ENCODE measurements around the gene KRT12.

Gene KRT12

DNA sequence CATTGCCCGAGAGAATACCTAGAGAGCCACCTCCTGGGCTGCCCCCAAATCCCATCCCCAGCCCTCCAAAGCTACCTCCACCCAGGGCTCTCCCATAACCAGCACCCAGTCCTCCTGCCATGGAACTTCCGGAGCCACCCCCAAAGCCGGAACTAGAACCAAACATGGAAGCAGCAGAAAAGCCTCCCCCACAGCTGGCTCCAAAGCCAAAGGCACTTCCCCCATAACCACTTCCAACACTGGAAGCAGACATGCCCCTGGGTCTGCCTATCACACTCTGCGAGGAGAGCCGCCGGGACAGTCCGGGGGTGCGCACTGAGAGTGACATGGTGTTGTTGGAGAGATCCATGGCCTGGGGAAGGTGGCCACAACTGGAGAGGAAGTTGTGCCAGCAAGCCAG is at the start of gene KRT12:
Gene KRT12 (minus strand): TSS at position 386 of the 400 bp plus-strand sequence. CDS start 37 bp downstream, at position 349.
- no peak for DNase-seq (ENCODE audit: low read depth)

DNA sequence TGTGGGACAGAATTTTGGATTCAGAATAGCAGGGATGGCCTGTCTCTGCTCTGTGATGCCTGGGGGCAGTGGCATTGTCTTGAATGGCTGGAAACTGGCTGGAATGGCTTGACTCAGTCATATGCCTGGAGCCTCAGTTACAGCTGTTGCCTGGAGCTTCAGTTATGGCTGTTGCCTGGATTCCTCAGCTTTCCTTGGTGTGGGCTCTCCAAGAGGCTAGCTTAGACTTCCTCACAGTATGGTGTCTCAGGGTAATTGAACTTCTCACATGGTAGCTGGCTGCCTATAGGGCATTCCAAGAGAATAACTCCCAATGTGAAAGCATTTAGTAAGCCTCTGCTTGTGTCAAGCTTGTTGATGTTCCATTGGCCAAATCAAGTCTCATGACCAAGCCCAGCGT is 49.3 kb upstream of the KRT12 start:
- no peak for DNase-seq (ENCODE audit: low read depth)

DNA sequence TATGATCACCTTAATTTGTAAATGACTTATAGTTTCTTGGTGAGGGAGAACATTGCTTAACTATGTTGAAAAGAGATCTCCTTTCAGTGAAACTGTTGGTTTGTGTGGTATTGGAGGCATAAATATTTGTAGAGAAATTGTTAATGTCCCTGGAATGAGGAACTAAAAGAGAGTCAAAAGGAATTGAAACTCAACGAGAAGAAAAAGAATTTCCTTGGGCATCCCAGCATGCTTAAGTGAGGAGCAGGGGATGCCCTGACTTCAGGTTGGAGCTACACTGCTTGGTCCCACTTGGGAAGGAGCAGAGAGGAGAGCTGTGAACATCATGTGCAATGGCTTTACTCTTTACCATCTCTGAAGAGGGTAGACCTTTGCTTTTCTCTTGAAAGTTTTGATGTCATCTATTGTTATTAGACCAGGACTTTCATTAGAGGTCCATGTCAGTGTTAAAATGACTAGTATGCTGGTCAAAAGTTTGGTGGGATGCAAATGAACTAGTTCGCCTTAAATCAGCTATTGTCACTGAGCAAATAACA is 48.8 kb upstream of the KRT12 start:
- DNase-seq (ENCODE audit: low read depth) = no peak

DNA sequence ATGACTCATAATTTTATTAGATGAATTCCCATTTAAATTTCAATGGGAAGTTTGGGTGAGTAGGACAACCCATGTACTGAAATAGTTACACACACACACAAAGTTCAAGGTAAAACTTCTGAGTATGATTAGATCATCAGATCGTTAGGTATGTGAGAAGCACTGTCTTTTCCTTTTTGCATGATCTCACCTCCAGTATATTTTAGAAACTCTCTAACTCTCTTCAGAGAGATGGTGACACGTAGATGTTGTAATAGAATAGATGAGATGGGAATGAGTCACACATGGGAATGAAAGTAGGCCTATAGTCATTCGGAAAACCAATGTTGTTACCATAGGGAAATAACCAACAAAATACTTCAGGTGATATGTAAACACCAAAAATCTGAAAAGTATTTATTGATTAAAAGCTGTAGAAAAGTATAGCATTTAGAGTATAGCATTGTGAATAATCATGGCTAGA is 48.2 kb upstream of the KRT12 start:
- no peak for DNase-seq (ENCODE audit: low read depth)

DNA sequence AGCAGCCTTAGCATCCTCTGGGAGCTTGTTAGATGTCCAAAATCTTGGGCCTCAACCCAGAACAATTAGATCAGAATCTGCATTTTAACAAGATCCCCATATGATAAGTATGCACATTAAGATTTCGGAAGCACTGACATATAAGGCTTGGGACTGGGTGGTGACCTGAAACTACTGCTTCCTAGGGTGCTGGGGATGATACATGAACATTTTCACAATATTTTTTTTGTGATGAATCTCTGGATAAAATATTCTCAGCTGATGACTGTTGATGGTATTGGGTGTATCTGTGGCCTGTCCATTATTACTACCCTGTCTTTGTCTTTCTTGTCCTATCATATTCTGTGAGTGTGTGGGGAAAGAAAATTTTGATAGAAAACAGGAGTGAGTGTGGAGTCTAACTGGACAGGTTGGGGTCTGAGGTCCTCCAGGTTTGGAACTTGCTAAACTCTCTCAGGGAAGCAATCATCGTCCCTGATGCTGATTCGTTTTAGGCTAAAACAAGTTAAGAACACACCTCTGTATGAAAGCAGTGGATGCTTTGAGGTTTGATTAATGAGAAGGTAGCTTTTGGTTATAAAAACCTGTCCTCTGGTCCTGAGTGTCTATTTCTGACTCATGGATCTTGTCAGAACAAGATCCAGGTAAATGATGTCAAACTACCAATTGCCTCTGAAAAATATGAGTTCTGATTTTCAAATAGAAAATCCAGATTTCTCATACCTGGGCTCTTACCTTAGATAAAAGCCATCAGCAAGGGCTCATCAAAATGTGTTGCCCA is 47.2 kb upstream of the KRT12 start:
- DNase-seq (ENCODE audit: low read depth) = no peak

DNA sequence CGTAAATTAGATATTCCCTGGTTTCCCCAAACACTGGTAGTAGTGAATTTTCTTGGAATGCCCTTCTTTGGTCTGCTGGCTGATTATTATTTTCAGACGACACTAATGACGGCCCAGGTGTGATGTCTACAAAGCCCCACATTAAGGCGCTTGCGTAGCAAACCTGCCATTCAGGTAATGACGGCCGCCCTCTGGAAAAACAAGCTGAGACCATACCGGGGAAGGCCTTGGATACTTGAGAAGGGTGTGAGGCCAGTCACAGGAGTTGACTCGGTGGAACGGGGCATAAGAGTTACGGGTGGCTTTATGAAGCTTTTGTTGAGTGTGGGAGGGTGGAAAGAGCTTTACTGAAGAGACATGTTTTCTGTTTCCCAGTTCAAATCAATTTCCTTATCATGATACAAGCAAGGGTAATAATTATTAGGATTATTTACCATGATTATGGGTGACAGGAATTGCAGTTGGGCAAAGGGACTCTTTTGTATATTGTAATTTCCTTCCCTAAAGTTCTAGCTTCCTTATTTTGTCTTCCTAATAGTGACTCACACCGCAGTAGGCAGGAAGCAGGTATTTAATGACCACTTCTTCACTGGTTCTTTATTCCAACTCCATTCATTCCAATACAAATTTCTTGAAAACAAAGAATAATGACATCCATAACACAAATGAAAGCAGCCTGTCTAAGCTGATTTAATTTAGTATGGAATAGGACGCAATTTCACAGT is 45.6 kb upstream of the KRT12 start:
- DNase-seq (ENCODE audit: low read depth) = no peak

DNA sequence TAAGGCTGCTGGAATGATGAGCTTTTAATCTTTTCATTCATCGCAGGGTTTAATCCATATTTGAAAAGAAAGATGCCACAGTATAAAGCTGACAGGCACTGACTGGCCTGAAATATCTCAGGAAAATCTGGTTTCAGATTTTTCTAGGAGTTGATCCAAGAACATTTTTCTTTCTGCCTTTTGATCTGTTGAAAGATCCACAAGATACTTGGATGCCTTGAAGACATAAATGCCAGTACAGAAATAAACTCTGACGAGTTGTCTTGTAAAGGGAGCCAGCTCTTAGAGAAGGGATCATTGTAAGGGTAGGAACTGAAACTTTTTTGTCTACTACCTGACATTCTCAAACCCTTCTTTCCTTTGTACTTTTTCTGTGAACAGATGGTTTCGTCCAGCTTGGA is 43.4 kb upstream of the KRT12 start:
- DNase-seq (ENCODE audit: low read depth) = no peak

DNA sequence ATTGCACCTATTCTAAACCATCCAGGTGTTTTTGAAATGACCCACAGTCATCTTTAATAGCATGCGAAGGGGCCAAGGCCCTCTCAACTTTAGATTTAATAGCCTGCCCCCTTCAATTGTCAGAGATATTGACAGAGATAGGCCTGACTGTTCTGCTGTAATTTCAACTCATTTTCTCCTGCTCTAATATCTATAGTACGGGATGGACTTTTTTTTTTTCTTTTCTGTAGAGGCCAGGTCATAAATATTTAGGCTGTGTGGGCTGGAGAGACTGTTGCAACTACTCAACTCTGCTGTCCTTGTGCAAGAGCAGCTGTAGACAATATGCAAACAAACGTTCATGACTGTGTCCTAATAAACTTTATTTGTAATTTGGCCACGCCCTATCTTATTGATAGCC is 42.7 kb upstream of the KRT12 start:
- DNase-seq (ENCODE audit: low read depth) = no peak

DNA sequence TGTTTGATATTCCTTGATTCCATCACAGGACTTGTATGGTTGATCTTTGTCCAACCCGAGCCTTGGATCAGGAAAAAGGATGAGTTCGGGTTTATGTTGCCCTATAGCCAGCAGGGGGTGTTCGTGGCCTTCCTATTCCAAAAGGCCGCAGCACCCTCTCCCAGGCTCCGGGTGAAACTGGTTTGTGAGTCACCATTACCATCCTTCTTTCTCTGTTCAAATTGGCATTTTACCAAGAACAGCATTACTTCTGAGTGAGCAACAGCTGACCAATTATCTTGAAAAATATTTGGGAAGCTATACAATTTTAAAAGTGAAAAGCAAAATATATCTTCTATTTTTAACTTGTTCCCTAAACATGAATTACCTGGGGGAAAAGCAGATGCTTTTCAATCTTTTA is 42.3 kb upstream of the KRT12 start:
- peak; percentile 55 for DNase-seq (ENCODE audit: low read depth)

DNA sequence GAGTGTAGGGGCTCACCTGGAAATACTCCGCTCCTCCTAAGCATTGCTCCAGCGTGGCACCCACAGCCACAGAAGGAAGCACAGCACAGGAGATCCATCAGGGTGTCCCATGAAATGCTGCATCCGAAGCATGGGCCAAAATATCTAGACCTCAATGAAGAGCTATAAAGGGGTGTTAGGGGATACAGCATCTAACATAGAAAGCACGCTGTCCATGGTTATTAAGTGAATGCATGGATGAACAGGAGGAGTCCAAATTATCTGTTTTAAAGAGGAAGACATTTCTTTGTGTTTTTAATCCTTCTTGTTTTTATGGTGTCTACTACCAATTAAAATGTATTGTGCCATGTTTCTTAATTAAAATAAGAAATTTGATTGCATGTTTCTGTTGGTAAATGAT is 39.6 kb upstream of the KRT12 start:
- no peak for DNase-seq (ENCODE audit: low read depth)

DNA sequence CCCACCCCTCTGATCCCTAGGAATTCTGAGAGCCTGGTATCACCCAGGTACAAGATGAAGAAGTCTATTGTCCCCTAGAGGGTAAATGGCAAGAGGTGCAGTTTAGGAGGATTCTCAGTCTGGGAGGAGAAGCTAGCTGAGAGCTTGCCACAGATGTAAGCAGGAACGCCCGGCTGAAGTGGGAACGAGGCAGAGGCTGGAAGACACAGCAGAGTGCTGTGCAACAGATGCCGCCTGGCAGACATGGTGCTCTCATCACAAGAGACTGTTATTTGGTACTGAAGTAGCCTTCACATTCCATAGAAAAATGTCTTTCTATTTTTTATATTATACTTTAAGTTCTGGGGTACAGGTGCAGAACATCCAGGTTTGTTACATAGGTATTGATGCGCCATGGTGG is 38.3 kb upstream of the KRT12 start:
- no peak for DNase-seq (ENCODE audit: low read depth)

DNA sequence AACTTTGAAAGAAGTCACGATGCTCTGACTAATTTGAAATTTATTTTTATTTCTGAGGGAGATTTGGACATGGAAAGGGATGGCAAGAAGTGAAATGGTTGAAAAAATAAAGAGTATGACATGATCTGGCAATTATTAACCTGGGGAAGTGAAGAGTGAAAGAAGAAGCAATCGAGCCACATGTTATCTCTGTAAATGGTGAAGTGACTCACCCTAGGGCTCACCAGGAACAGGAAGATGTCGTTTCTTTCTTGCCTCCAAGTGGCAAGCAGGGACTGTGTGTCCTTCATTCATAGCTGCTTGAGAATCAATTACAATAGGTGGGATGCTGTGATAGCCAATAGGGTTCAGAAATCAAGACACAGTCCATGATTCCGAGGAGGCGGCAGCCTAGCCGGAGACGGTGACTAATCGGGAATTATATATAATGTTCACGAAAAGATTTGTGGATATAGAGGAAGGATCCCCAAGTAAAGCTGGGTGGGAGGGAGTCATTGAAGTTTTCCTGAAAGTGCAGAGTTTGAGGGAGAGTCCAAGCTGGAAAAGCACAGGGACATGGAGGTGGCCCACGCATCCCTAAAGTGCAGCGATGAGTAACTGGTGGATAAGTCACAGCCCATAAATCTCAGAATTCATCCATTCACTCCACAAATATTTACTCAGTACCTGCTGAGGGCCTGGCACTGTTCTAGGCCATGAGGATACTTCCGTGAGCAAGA is 36.3 kb upstream of the KRT12 start:
- no peak for DNase-seq (ENCODE audit: low read depth)

DNA sequence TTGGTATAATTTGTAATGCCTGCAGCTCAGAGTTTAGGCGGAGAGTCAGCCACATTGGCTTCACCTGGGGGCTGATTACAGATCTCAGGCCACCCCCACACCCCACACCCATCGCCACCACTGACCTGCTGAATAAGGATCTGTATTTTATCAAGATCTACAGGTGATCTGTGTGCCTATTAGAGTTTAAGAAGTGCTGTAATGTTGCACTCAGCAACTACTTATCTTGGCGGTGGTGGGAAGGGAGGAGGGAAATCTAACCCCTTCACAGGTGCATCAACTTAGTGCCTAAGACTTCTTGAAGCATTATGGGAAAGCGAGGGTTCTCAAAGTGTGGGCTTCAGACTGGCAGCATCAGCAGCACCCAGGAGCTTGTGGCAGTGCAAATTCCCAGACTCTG is 35.5 kb upstream of the KRT12 start:
- no peak for DNase-seq (ENCODE audit: low read depth)

DNA sequence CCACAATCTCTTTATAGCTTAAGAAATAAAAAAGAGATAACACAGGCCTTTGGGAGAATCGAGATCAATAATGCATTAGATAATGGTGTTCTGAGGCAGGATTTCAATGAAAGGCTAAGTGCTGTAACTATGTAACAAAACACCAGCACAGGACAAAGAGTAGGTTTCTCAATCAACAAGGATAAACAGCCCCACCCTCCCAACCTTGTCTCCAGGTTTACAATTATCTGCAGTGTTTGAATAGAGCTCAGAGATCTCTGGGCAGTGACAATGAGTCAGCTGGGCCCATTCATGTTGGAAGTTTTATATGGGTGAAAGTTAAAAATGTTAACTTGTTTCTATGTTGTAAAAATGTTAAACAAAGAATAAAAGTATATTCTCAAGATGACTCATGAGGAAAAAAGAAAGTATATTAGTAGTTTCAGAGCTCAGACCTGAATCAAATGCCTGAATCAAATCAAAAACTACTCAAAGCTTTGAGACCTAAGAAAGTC is 35.0 kb upstream of the KRT12 start:
- DNase-seq (ENCODE audit: low read depth) = no peak

DNA sequence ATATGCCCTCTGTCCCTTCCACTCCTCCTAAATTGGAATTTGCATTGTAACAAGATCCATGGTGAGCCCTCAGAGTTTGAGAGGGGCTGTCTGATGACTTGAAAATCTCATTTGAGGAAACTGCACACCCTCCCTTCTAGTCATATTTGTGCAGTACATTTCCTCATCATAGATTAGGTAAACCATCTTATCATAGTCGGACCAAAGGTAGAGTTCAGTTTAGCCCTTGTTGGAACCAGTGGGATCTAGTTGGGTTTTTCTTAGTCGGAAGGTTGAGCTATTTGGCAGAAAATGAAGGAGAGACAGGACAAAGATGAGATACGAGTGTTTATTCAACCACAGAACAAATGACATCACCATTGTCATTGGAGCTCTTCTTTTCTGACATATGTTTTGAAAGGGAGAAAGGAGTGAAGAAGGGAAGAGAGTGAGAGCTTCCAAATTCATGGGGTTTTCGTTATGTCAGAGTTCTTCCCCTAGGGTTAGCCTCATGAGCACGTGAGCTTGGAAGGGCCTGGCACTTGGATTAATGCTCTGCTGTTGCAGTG is 33.9 kb upstream of the KRT12 start:
- DNase-seq (ENCODE audit: low read depth) = no peak

DNA sequence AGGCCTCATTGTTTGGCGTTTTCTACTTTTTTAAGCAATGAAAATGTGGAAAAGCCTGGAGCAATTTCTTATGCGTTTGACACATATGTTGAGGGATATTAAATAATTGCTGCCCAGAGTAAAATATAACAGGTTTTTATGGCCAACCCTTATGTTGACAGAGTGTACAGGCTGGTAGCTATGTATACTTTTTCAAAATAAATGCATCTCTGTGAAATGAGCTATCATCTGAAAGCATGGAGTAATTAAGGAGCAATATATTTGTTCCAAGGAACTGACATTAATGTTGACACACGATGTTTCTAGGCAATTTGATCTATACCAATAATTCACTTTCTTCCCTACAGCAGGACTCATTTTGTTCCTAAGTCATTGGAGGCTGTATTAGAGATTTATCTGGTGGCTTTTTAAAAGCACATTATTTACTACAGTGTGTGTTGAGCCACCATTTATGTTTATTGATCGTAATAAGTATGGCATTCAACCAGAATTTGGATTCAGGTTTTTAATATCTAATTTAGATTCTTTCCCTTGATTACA is 30.0 kb upstream of the KRT12 start:
- DNase-seq (ENCODE audit: low read depth) = no peak

DNA sequence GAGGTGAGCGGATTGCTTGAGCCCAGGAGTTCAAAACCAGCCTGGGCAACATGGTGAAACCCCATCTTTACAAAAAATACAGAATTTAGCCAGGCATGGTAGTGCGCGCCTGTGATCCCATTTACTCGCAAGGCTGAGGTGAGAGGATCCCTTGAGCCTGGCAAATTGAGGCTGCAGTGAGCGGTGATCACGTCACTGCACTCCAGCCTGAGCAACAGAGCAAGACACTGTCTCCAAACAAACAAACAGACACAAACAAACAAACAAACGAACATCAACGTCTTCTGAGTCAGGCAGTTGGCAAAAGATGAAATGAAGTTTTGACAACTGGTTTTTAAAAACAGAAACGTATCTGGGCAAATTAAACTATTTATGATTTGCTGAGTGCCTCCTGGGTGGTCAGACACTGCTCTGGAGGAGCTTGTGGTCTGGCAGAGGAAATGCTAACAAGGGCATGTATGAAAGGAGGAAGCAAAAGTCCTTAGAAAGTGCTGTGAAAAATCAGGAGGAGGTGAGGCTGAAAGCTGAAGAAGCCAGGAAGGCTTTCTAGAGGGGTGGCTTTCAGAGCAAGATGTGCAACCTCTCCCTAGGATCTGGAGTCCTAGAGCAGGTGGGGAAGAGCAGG is 28.2 kb upstream of the KRT12 start:
- no peak for DNase-seq (ENCODE audit: low read depth)

DNA sequence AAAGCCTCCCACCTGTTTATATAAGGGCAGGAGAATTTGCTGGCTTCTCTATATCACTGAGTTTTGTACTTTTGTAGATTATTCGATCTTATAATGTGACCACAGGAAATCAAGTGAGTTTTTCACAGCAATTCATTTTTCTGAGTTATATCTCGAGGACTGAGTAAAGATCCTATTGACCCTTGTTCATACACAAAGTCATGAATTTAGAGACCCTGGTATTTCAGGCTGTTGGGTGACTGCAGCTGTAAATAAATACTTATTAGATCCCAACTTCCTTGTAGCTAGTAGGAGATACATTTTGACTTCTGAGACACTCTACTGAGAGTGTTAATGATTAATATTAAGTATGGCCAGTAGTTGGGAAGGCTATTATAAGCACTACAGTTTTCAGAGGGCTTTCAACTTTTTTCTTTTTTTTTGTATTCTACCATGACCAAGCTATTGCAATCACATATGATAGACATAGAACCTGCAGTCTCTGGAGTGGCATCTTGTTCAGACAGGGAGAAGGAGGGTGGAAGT is 21.2 kb upstream of the KRT12 start:
- DNase-seq (ENCODE audit: low read depth) = no peak

DNA sequence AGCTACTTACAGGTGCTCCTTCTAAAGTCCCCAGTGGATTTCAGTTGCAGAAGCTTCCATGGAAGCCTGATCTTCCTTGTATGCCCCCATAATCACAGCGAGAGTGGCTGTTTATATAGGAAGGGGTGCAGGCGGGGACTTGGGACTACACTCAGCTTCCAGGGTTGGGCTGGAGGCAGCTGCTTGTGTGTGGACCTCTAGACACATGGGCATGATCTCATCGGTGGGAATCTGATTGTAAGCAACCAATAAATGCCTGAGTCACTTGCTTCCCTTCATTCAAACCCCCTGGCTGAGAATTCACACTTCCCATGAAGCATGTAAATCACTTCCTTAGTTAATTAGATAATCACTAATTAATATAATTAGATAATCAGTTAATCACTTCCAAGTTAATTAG is 19.1 kb upstream of the KRT12 start:
- no peak for DNase-seq (ENCODE audit: low read depth)

DNA sequence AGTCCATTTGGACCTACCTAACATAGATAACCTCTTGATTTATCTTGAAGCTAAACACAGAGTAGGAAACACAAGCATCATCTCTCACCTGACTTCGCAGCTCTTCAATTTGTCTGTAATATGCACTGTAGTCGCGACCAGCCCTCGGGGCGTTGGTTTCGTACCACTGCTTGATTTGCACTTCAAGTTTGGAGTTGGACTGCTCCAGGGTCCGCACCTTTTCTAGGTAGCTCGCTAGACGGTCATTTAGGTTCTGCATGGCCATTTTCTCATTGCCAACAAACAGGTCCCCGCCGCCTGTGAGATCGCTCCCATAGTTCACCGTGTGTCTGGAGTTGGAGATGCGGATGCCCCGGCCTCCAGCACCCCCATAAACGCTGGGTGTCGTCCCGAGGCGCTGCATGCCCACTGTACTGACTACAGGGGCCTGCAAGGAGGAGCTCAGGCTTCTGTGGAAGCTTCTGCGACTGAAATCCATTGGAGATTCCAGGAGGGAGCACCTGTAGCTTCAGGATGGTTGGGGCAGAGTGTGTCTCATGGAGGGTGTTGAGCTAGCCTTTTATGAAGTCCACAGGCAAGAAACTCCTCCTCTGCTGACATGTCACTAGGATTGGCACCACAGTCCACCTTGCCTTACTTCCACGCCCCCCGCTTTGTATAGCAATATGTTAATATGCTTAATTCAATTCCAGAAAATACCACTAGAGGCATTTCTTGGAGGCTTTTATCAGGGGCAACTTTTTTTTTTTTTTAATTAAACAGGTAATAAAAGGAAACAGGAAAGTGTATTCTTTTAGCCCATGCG is 17.9 kb upstream of the KRT12 start, which contains the start of gene KRT20:
Gene KRT20 (minus strand): TSS at position 535 of the 805 bp plus-strand sequence. CDS start 57 bp downstream, at position 478.
- no peak for DNase-seq (ENCODE audit: low read depth)

Measured in stimulated activated CD4-positive, alpha-beta T cell treated with anti-CD3 and anti-CD28 coated beads, Interleukin-2, amount 100 ng/mL, for 4 hours (primary cell).